Mesothelial cell of epicardium (in vitro differentiated cells): ENCODE measurements around the gene OPTC. TPM values are rescaled to one million over a fixed set of nuclear protein-coding genes. Genes with fewer than 3 reads are reported as not detected.

Source experiments
- DNase-seq, 2 experiments: peaks; one replicate each; pipeline ENCODE4 v3.0.0; 2021; ENCODE audit warnings: low spot score in 2 of 2; ENCODE audit not compliant: unreplicated experiment in 2 of 2
- H3K27ac Mint-ChIP-seq: 2 replicates; pipeline ENCODE4 v1.8.0; 2021; ENCODE audit warnings: mixed read lengths
- H3K27me3 Mint-ChIP-seq: 2 replicates; pipeline ENCODE4 v1.8.0; 2021; ENCODE audit warnings: low read depth, mixed read lengths
- H3K36me3 Mint-ChIP-seq: 2 replicates; pipeline ENCODE4 v1.8.0; 2021; ENCODE audit warnings: mixed read lengths
- H3K4me1 Mint-ChIP-seq: 2 replicates; pipeline ENCODE4 v1.8.0; 2021; ENCODE audit warnings: mixed read lengths
- H3K4me3 Mint-ChIP-seq: 2 replicates; pipeline ENCODE4 v1.8.0; 2021; ENCODE audit warnings: mild to moderate bottlenecking, moderate library complexity, mixed read lengths
- H3K9me3 Mint-ChIP-seq: 2 replicates; pipeline ENCODE4 v1.8.0; 2021; ENCODE audit warnings: mixed read lengths
- total RNA-seq: library from RNA; stranded (reverse); gene quantifications from 3 replicates; pipeline ENCODE4 v1.2.1, GENCODE V29; 2021
- TF ChIP-seq, protein P1 (sequence below): fragments of 200-600 bp; sonication (generic); IDR thresholded peaks from one replicate; pipeline ENCODE4 v1.5.0; 2021; ENCODE audit warnings: antibody characterized with exemption; ENCODE audit not compliant: unreplicated experiment

Gene OPTC
- total RNA-seq, 1 donor from 2014 or later = not detected

DNA sequence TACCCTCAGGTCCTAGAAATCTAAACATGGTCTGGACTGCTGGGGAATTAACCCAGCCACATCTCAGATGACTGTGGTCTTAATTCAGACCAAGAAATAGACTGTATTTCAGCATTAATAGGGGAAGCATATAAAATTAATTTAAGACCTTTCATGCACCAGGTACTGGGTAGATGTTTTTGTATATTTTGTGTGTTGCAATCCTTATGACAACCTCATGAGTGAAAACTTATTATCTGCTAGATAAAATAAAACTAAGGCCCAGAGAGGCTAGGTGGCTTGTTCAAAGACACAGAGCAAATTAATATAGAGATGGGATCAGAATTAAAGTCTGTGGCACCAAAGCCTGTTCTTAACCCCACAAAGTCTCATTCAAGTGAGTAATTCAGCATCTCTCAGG is 40.1 kb downstream of the OPTC start:
- peaks cover 41% of the 10 kb centered on the region for H3K4me1 Mint-ChIP-seq
- H3K27me3 Mint-ChIP-seq = no peaks in the 10 kb centered on the region
- DNase-seq = no peak
- H3K9me3 Mint-ChIP-seq = no peaks in the 10 kb centered on the region
- H3K36me3 Mint-ChIP-seq = no peaks in the 10 kb centered on the region
- H3K27ac Mint-ChIP-seq = peak overlapping the region; percentile 94
- TF ChIP-seq, protein P1, sequence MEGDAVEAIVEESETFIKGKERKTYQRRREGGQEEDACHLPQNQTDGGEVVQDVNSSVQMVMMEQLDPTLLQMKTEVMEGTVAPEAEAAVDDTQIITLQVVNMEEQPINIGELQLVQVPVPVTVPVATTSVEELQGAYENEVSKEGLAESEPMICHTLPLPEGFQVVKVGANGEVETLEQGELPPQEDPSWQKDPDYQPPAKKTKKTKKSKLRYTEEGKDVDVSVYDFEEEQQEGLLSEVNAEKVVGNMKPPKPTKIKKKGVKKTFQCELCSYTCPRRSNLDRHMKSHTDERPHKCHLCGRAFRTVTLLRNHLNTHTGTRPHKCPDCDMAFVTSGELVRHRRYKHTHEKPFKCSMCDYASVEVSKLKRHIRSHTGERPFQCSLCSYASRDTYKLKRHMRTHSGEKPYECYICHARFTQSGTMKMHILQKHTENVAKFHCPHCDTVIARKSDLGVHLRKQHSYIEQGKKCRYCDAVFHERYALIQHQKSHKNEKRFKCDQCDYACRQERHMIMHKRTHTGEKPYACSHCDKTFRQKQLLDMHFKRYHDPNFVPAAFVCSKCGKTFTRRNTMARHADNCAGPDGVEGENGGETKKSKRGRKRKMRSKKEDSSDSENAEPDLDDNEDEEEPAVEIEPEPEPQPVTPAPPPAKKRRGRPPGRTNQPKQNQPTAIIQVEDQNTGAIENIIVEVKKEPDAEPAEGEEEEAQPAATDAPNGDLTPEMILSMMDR = no peak
- no peak overlapping the region for H3K4me3 Mint-ChIP-seq

DNA sequence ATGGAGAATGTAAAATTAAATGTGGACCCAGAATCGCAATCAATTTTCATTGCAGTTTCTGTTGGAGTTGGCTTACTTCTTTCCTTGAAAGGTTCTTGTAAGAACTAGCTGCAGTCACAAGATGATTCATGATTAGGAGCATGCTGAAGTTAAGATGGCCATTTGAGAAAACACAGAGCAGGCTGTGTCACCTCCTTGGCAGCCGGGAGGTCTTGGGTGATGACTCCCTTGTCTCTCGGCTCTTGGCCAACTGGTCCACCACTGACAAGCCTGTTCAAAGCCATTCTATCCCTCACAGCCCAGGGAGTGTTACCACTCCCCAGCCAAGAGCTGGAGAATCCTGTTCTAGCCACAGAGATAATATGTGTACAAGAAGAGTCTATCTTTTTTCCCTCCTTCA is 40.6 kb downstream of the OPTC start:
- TF ChIP-seq, protein P1 = no peak
- DNase-seq = no peak
- peaks cover 41% of the 10 kb centered on the region for H3K4me1 Mint-ChIP-seq
- H3K27ac Mint-ChIP-seq = peak overlapping the region; percentile 94
- H3K9me3 Mint-ChIP-seq = no peaks in the 10 kb centered on the region
- H3K27me3 Mint-ChIP-seq = no peaks in the 10 kb centered on the region
- no peaks in the 10 kb centered on the region for H3K36me3 Mint-ChIP-seq
- H3K4me3 Mint-ChIP-seq = peak overlapping the region; percentile 7

DNA sequence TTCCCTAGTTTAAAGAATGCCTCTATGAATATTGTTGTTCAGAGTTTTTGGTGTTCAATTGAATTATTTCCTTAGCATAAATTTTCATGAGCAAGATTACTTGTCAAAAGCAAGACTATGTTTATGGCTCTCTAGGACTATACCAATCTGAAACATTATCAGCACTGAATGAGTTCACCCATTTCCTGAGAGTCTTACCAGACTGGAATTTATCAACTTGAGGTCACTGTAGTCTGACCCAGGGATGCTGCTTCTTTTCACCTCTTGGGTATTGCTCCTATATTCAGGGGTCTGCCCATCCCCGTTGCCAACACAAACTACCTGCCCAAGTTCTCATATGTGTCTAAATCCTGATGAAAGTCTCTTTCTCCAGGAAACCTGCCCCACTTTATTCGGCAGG is 42.6 kb downstream of the OPTC start:
- no peaks in the 10 kb centered on the region for H3K9me3 Mint-ChIP-seq
- H3K4me1 Mint-ChIP-seq = peaks cover 40% of the 10 kb centered on the region
- H3K27me3 Mint-ChIP-seq = no peaks in the 10 kb centered on the region
- H3K4me3 Mint-ChIP-seq = no peak overlapping the region
- no peaks in the 10 kb centered on the region for H3K36me3 Mint-ChIP-seq
- no peak overlapping the region for H3K27ac Mint-ChIP-seq
- DNase-seq = no peak
- TF ChIP-seq, protein P1 = no peak

DNA sequence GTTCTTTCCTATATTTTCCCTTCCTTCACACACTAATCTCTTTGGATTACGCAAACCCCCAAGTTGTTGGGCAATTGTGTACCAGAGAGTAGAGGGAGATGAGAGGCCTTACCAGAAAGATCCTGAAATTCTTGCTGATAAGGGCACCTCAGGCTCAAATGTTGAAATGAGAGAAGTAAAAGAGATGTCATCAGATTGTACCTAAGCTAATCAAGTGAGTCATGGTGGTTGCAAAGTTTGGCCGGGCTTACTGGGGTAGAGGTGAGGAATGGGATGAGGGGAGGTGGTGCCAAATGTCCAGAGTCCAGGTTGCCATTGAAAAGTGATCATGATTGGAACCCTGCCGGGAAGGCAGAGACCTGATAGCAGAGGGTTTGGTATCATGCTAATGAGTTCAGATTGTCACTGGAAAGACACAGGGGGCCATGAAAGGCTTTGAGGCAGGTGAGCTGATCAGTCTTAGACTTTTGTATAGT is 43.1 kb downstream of the OPTC start:
- H3K27ac Mint-ChIP-seq = no peak overlapping the region

DNA sequence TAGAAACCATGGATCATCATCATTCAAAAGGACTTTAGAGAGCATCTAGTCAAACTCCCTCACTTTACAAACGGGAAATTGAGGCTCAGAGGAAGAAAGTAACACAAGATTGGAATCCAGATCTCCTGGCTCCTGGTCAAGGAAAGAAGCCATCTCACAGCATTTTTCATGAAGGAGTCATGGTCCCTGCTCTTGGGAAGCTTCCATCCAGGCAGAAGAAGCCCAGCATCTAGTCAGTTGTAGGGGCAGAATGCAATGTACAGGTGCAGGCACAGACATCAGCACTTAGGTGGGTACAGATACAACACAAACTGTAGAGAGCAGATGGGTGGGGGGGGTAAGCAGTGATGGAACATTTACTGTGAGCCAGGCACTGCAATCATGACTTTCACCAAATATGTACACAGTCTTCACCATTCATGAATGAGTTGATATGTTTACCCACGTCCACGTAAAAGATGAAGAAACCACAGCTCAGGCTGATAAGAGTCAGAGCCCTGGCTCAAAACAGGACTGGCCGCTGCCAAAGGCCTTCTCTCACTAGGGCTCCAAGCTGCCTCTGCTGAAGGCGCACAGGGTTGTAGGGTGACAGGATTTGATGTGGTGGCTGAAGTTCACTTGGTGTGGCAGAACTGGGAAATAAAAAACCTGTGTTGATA is 44.0 kb downstream of the OPTC start:
- TF ChIP-seq, protein P1 = no peak
- Mint-ChIP-seq H3K27ac (no peak overlapping the region), H3K4me3 (no peak overlapping the region), H3K36me3 (no peaks in the 10 kb centered on the region), H3K4me1 (peaks cover 39% of the 10 kb centered on the region), H3K9me3 (no peaks in the 10 kb centered on the region), H3K27me3 (no peaks in the 10 kb centered on the region)
- no peak for DNase-seq

More for the DNA sequence above, 43.1 kb downstream of the OPTC start:
- Mint-ChIP-seq H3K27me3 (no peaks in the 10 kb centered on the region), H3K4me3 (no peak overlapping the region), H3K9me3 (no peaks in the 10 kb centered on the region), H3K36me3 (no peaks in the 10 kb centered on the region), H3K4me1 (peaks cover 40% of the 10 kb centered on the region)
- TF ChIP-seq, protein P1 = no peak
- DNase-seq = no peak
